ENCODE measurements around the gene HDAC7. TPM values are rescaled to one million over a fixed set of nuclear protein-coding genes. Genes with fewer than 3 reads are reported as not detected.

The HDAC7 gene
- total RNA-seq, 1 donor from 2014 or later, result 92.2 TPM

GRCh38 chr12:47808574-47809365, 10.9 kb downstream of the HDAC7 start:
- Histone ChIP-seq H3K4me2 (ENCODE audit: low read length) (peak overlapping the region; percentile 71), H3K36me3 (ENCODE audit: insufficient read depth, low read length) (peaks cover 5% of the 10 kb centered on the region), H3K4me3 (ENCODE audit: insufficient read depth, low read depth, low read length) (no peak overlapping the region), H4K20me1 (ENCODE audit: insufficient read depth, low read length) (peaks cover 93% of the 10 kb centered on the region), H3K27me3 (ENCODE audit: insufficient read depth, low read length) (no peaks in the 10 kb centered on the region), H3K9ac (ENCODE audit: low read length) (peak overlapping the region; percentile 52), H2AFZ (ENCODE audit: low read depth, low read length) (no peak overlapping the region), H3K27ac (ENCODE audit: low read depth, low read length) (peak overlapping the region; percentile 71), H3K79me2 (ENCODE audit: insufficient read depth, low read length) (peaks cover 98% of the 10 kb centered on the region), H3K4me1 (ENCODE audit: insufficient read depth, low read length) (peaks cover 58% of the 10 kb centered on the region), H3K9me3 (ENCODE audit: insufficient read depth, low read depth, low read length) (no peaks in the 10 kb centered on the region)
- no peak for TF ChIP-seq EZH2 (IDR thresholded peaks at IDR 0.05; ENCODE audit: insufficient read depth, low read length)
- TF ChIP-seq, protein P1, sequence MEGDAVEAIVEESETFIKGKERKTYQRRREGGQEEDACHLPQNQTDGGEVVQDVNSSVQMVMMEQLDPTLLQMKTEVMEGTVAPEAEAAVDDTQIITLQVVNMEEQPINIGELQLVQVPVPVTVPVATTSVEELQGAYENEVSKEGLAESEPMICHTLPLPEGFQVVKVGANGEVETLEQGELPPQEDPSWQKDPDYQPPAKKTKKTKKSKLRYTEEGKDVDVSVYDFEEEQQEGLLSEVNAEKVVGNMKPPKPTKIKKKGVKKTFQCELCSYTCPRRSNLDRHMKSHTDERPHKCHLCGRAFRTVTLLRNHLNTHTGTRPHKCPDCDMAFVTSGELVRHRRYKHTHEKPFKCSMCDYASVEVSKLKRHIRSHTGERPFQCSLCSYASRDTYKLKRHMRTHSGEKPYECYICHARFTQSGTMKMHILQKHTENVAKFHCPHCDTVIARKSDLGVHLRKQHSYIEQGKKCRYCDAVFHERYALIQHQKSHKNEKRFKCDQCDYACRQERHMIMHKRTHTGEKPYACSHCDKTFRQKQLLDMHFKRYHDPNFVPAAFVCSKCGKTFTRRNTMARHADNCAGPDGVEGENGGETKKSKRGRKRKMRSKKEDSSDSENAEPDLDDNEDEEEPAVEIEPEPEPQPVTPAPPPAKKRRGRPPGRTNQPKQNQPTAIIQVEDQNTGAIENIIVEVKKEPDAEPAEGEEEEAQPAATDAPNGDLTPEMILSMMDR (IDR thresholded peaks at IDR 0.05; ENCODE audit: insufficient read depth, low read depth, low read length), result no peak
- peaks cover 6% of the 10 kb centered on the region for H3K36me3 Mint-ChIP-seq (ENCODE audit: low read depth, unreplicated experiment)
- no peaks in the 10 kb centered on the region for H3K27me3 Mint-ChIP-seq (ENCODE audit: low read depth, unreplicated experiment)
- no peak for FAIRE-seq
- no peaks in the 10 kb centered on the region for H3K9me3 Mint-ChIP-seq (ENCODE audit: unreplicated experiment)
- DNase-seq (ENCODE audit: low read depth), result no peak
- H3K4me1 Mint-ChIP-seq (ENCODE audit: low read depth, unreplicated experiment), result peaks cover 63% of the 10 kb centered on the region
- no peak overlapping the region for H3K4me3 Mint-ChIP-seq (ENCODE audit: unreplicated experiment)
- peak overlapping the region; percentile 79 for H3K27ac Mint-ChIP-seq (ENCODE audit: unreplicated experiment)

DNA sequence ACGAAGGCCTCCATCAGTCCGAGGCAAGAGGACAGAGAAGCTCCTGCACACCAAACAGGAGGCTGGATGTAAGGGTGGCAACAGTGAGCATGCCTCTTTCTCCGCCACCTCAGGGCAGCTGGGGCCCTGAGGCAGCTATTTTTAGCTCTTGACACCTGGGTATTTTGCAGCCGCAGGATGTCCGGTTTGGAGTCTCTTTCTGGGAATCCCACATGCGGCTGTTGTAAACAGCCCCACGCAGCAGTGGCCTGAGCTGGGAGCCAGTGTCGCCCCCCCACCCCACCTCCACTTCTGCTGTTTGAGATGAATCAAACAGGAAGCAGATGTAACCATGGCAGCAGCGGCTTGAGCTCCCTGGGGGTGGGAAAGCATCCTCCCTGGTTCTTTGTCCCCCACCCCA, 11.7 kb downstream of the HDAC7 start:
- peak overlapping the region; percentile 79 for H3K27ac Mint-ChIP-seq (ENCODE audit: unreplicated experiment)
- H3K79me2 ChIP-seq (ENCODE audit: insufficient read depth, low read length), result peaks cover 98% of the 10 kb centered on the region
- H3K27me3 ChIP-seq (ENCODE audit: insufficient read depth, low read length), result no peaks in the 10 kb centered on the region
- H3K9me3 ChIP-seq (ENCODE audit: insufficient read depth, low read depth, low read length), result no peaks in the 10 kb centered on the region
- DNase-seq (ENCODE audit: low read depth), result peak; percentile 52
- FAIRE-seq, result no peak
- H3K4me3 ChIP-seq (ENCODE audit: insufficient read depth, low read depth, low read length), result no peak overlapping the region
- no peak overlapping the region for H2AFZ ChIP-seq (ENCODE audit: low read depth, low read length)
- peaks cover 52% of the 10 kb centered on the region for H3K4me1 ChIP-seq (ENCODE audit: insufficient read depth, low read length)
- H3K27me3 Mint-ChIP-seq (ENCODE audit: low read depth, unreplicated experiment), result no peaks in the 10 kb centered on the region
- H3K9ac ChIP-seq (ENCODE audit: low read length), result peak overlapping the region; percentile 52
- H4K20me1 ChIP-seq (ENCODE audit: insufficient read depth, low read length), result peaks cover 93% of the 10 kb centered on the region
- TF ChIP-seq, protein P1 (IDR thresholded peaks at IDR 0.05; ENCODE audit: insufficient read depth, low read depth, low read length), result no peak
- no peak for TF ChIP-seq EZH2 (IDR thresholded peaks at IDR 0.05; ENCODE audit: insufficient read depth, low read length)
- no peak overlapping the region for H3K4me3 Mint-ChIP-seq (ENCODE audit: unreplicated experiment)
- H3K36me3 ChIP-seq (ENCODE audit: insufficient read depth, low read length), result peaks cover 5% of the 10 kb centered on the region
- H3K4me1 Mint-ChIP-seq (ENCODE audit: low read depth, unreplicated experiment), result peaks cover 57% of the 10 kb centered on the region
- H3K4me2 ChIP-seq (ENCODE audit: low read length), result peak overlapping the region; percentile 71
- no peaks in the 10 kb centered on the region for H3K9me3 Mint-ChIP-seq (ENCODE audit: unreplicated experiment)
- peaks cover 6% of the 10 kb centered on the region for H3K36me3 Mint-ChIP-seq (ENCODE audit: low read depth, unreplicated experiment)
- H3K27ac ChIP-seq (ENCODE audit: low read depth, low read length), result peak overlapping the region; percentile 71

DNA sequence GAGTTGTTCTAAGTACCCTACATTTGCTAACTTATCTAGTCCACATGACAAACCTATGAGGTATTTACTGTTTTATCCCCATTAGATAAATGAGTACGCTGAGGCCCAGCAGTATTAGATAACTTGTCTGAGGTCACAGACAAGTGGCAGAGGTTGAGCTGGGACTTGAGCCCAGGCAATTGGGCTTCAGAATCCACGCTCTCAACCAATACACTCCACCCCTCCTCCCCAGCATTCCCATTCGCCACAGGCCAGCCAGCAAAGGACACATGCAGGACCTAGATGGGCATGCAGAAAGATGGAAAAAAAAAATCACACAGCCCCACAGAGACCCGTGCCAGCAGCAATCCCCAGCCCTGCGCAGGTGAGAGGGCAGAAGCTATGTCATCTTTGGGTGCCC, 12.4 kb downstream of the HDAC7 start:
- peak overlapping the region; percentile 59 for H3K27ac Mint-ChIP-seq (ENCODE audit: unreplicated experiment)
- peaks cover 47% of the 10 kb centered on the region for H3K4me1 ChIP-seq (ENCODE audit: insufficient read depth, low read length)
- H3K9me3 ChIP-seq (ENCODE audit: insufficient read depth, low read depth, low read length), result no peaks in the 10 kb centered on the region
- peaks cover 5% of the 10 kb centered on the region for H3K36me3 ChIP-seq (ENCODE audit: insufficient read depth, low read length)
- no peaks in the 10 kb centered on the region for H3K27me3 Mint-ChIP-seq (ENCODE audit: low read depth, unreplicated experiment)
- peaks cover 100% of the 10 kb centered on the region for H3K79me2 ChIP-seq (ENCODE audit: insufficient read depth, low read length)
- peak overlapping the region; percentile 52 for H3K9ac ChIP-seq (ENCODE audit: low read length)
- FAIRE-seq (no peak), DNase-seq (ENCODE audit: low read depth) (no peak)
- H4K20me1 ChIP-seq (ENCODE audit: insufficient read depth, low read length), result peaks cover 95% of the 10 kb centered on the region
- H3K9me3 Mint-ChIP-seq (ENCODE audit: unreplicated experiment), result no peaks in the 10 kb centered on the region
- H3K4me3 Mint-ChIP-seq (ENCODE audit: unreplicated experiment), result no peak overlapping the region
- TF ChIP-seq EZH2 (IDR thresholded peaks at IDR 0.05; ENCODE audit: insufficient read depth, low read length), result no peak
- TF ChIP-seq, protein P1 (IDR thresholded peaks at IDR 0.05; ENCODE audit: insufficient read depth, low read depth, low read length), result no peak
- H3K27me3 ChIP-seq (ENCODE audit: insufficient read depth, low read length), result no peaks in the 10 kb centered on the region
- H3K4me2 ChIP-seq (ENCODE audit: low read length), result peak overlapping the region; percentile 71
- H3K36me3 Mint-ChIP-seq (ENCODE audit: low read depth, unreplicated experiment), result peaks cover 6% of the 10 kb centered on the region
- no peak overlapping the region for H3K4me3 ChIP-seq (ENCODE audit: insufficient read depth, low read depth, low read length)
- H3K4me1 Mint-ChIP-seq (ENCODE audit: low read depth, unreplicated experiment), result peaks cover 55% of the 10 kb centered on the region
- no peak overlapping the region for H2AFZ ChIP-seq (ENCODE audit: low read depth, low read length)
- no peak overlapping the region for H3K27ac ChIP-seq (ENCODE audit: low read depth, low read length)

Data from astrocyte (in vitro differentiated cells and primary cell).